GM19467 (cell line): ENCODE results near the gene CLMP.

Source experiments
- ATAC-seq: cut with Tn5 transposase; IDR thresholded peaks from one replicate; pipeline ENCODE4 v1.9.1; 2021; ENCODE audit warnings: mild to moderate bottlenecking, moderate library complexity; ENCODE audit not compliant: unreplicated experiment

CLMP gene

DNA sequence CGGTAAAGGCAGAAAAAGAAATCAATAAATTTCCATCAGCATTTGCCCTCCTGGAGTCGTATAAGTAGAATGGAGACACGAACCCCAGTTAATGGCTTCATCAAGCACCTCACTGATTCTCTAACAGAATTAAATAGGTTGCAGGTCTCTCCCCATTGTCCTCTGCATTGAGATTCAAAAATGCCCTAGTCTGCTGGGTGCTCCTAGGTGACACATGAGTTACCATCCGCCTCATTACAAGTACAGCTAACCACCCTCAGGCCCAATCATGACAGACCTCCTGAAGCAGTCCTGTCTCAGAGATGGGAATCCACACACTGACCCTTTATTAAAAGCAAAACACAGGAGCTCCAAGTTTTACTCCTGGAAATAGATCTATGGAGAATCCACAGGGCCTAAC, 164.5 kb downstream of the CLMP start:
- ATAC-seq: no peak

DNA sequence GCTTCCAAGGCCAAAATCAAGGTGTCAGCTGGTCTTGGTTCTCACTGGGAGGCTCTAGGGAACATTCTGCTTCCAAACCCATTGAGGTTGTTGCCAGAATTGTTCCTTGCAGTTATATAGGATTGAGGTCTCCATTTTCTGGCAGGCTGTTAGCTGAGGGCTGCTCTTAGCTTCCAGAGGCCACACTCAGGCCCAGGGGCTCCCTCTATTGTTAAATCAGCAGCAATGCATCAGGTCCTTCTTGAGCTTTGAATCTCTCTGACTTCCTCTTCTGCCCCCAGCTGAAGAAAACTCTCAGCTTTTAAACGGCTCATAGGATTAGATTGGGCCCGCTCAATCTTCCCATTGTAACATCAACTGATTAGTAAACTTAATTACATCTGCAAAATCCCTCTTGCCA, 174.1 kb downstream of the CLMP start:
- no peak for ATAC-seq
